Neural crest cell (in vitro differentiated cells): ENCODE results near the gene CSNK1G1. TPM values are rescaled to one million over a fixed set of nuclear protein-coding genes. Genes with fewer than 3 reads are reported as not detected.
"Not testable (repeated sequence)": the region's sequence is repeated elsewhere in the genome, so short reads cannot be mapped to it uniquely, and the experiment has no call there.

Source experiments
- DNase-seq: peaks from one replicate; pipeline ENCODE4 v3.0.0; 2021; ENCODE audit warnings: low read depth, mixed read lengths, low spot score
- H3K27ac Mint-ChIP-seq: one replicate; pipeline ENCODE4 v1.8.0; 2021; ENCODE audit warnings: mild to moderate bottlenecking, mixed read lengths; ENCODE audit not compliant: unreplicated experiment
- H3K27me3 Mint-ChIP-seq: 2 replicates; pipeline ENCODE4 v1.8.0; 2021; ENCODE audit warnings: low read depth, mild to moderate bottlenecking, mixed read lengths
- H3K36me3 Mint-ChIP-seq: 2 replicates; pipeline ENCODE4 v1.8.0; 2021; ENCODE audit warnings: low read depth, mild to moderate bottlenecking, mixed read lengths
- H3K4me1 Mint-ChIP-seq: 2 replicates; pipeline ENCODE4 v1.8.0; 2021; ENCODE audit warnings: mixed read lengths
- H3K4me3 Mint-ChIP-seq: one replicate; pipeline ENCODE4 v1.8.0; 2021; ENCODE audit warnings: mild to moderate bottlenecking, mixed read lengths
- H3K9me3 Mint-ChIP-seq: 2 replicates; pipeline ENCODE4 v1.8.0; 2021; ENCODE audit warnings: mixed read lengths
- total RNA-seq: library from RNA; stranded (reverse); gene quantifications from 2 replicates; pipeline ENCODE4 v1.2.1, GENCODE V29; 2021
- TF ChIP-seq, protein P1 (sequence below): fragments of 200-600 bp; sonication (generic); conservative IDR thresholded peaks from 2 replicates; pipeline ENCODE4 v1.5.0; 2021; ENCODE audit warnings: antibody characterized with exemption, mild to moderate bottlenecking

Gene CSNK1G1
- total RNA-seq, 1 donor from 2014 or later = 15.5 TPM

DNA sequence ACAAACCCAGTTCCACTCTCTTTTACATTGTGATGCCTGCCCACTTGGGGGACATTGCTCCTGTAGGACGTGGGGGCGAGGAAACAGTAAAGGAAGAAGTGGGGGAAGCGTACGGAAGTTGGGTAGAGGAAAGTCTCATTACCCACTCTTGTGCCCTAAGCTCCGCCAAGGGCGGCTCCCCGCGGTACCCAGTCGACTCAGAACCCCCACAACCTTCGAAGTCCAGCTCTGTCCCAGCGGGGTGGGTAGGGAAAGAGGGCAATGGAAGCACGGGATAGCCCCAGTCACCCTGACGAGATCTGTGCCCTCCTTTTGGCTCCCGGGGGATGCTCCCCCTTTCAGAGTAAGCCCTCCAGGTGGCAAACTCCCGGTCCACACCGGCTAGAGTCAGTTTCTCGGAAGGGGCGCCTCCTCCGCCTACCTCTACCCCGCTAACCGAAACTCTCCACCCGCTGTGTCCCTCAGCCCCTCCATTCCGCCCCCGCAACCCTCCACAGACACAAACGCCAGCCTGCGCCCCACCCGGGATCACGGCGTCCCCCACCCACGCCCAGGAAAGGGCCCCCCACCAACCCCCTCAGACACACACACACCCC is 527 bp downstream of the CSNK1G1 start:
- H3K4me1 Mint-ChIP-seq = peaks cover 18% of the 10 kb centered on the region
- peak overlapping the region; percentile 90 for H3K4me3 Mint-ChIP-seq
- no peaks in the 10 kb centered on the region for H3K27me3 Mint-ChIP-seq
- no peaks in the 10 kb centered on the region for H3K9me3 Mint-ChIP-seq
- H3K36me3 Mint-ChIP-seq = no peaks in the 10 kb centered on the region
- peak overlapping the region; percentile 98 for H3K27ac Mint-ChIP-seq
- DNase-seq = peak; percentile 6
- TF ChIP-seq, protein P1, sequence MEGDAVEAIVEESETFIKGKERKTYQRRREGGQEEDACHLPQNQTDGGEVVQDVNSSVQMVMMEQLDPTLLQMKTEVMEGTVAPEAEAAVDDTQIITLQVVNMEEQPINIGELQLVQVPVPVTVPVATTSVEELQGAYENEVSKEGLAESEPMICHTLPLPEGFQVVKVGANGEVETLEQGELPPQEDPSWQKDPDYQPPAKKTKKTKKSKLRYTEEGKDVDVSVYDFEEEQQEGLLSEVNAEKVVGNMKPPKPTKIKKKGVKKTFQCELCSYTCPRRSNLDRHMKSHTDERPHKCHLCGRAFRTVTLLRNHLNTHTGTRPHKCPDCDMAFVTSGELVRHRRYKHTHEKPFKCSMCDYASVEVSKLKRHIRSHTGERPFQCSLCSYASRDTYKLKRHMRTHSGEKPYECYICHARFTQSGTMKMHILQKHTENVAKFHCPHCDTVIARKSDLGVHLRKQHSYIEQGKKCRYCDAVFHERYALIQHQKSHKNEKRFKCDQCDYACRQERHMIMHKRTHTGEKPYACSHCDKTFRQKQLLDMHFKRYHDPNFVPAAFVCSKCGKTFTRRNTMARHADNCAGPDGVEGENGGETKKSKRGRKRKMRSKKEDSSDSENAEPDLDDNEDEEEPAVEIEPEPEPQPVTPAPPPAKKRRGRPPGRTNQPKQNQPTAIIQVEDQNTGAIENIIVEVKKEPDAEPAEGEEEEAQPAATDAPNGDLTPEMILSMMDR = no peak

DNA sequence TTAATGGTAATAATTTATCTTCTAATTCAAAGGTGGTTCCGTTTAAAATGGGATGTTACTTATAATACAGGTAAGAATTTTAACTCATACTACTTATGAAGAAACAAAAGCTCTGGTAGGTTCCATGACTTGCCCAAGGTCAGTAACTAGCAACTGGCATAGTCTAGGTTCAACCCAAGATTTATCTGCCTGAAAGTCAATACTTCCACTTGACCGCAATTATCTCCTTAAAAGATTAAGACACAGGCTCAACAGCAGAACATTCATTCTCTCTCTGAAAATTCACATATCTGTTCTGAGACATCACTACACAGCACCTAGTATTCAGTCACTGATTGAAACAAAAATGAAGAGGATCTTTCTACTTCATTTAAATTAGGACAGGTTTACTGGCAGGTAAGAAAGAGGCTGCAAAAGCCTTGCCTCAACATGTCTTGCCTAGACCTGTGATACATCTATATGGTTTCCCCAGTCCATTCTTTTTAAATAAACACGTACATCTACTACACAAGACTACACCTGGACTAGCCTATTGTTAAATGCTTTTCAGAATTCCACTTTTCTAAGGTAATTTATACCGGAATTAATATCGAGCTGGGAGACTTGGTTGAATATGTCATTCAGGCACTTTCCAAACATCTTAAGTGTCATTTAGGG is 1.2 kb downstream of the CSNK1G1 start:
- no peak for DNase-seq
- Mint-ChIP-seq H3K4me3 (peak overlapping the region; percentile 90), H3K27me3 (no peaks in the 10 kb centered on the region), H3K4me1 (peaks cover 18% of the 10 kb centered on the region), H3K9me3 (no peaks in the 10 kb centered on the region), H3K36me3 (no peaks in the 10 kb centered on the region), H3K27ac (no peak overlapping the region)
- TF ChIP-seq, protein P1 = no peak

DNA sequence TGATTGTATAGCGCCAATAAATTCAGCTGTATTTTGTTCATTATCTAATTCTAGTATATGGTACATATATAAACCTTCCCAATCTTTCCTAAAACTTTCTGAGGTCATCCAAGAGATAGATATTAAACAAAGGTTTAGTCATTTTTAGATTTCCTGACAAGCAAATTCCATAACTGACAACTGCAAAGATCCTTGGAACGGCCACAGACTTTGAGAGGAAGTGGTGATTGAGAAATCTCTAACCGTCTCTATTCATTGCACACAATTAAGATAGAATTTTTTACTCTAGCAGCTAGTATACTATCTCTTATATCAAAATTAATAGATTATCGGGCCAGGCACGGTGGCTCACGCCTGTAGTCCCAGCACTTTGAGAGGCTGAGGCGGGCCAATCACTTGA is 4.7 kb downstream of the CSNK1G1 start:
- Mint-ChIP-seq H3K4me1 (peaks cover 12% of the 10 kb centered on the region), H3K36me3 (peaks cover 3% of the 10 kb centered on the region), H3K9me3 (no peaks in the 10 kb centered on the region), H3K4me3 (no peak overlapping the region), H3K27ac (no peak overlapping the region), H3K27me3 (no peaks in the 10 kb centered on the region)
- TF ChIP-seq, protein P1 = no peak
- DNase-seq = no peak

DNA sequence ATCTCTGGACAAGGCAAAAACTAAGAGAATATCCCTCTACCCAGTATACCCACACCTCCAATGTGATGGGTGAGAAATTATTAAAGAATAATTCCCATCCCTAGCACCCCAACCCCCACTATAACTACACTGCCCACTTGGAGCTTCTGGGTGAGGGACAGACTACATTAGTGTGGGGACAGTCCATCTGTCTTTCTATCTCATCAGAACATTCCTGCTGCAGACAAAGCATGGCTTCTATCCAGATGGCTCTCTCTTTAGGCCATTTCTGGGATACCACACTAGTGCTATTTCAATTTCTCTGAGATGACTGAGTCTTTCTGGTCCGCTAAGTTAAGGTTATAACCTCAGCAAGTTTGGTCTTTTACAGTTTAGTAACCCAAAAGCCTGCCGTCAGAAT is 6.6 kb downstream of the CSNK1G1 start:
- no peak overlapping the region for H3K4me3 Mint-ChIP-seq
- TF ChIP-seq, protein P1 = no peak
- DNase-seq = no peak
- peaks cover 10% of the 10 kb centered on the region for H3K4me1 Mint-ChIP-seq
- H3K27ac Mint-ChIP-seq = no peak overlapping the region
- no peaks in the 10 kb centered on the region for H3K27me3 Mint-ChIP-seq
- H3K36me3 Mint-ChIP-seq = peaks cover 3% of the 10 kb centered on the region
- H3K9me3 Mint-ChIP-seq = no peaks in the 10 kb centered on the region

DNA sequence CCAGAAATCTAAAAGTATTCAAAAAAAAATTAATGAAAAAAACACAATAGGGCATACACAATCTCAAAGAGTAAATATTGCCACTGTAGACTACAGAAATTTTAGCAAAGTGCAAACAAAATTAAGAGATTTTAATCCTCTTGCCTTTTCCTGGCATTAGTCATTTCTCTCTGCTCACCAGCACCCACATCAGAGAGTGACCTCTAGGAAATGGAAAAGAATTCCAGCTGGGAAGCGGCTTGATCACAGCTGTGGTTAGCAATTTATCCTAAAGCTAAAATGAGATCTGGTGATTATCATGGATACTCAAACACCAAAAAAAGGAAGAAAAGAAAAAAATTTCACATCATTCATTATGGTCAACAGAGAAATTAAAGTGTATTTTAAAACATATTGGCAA is 7.5 kb downstream of the CSNK1G1 start:
- no peak for DNase-seq
- peaks cover 10% of the 10 kb centered on the region for H3K4me1 Mint-ChIP-seq
- H3K4me3 Mint-ChIP-seq = no peak overlapping the region

DNA sequence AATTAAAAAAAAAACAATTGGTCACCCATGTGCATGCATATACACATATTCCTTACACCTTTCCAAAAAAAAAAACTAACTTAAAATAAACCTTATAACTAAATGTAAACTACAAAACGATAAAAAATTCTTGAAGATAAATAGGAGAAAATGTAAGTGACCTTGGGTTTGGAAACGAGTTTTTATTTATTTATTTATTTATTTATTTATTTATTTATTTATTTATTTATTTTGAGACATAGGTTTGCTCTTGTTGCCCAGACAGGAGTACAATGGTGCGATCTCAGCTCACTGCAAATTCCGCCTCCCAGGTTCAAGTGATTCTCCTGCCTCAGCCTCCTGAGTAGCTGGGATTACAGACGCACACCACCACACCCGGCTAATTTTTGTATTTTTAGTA is 9.7 kb downstream of the CSNK1G1 start:
- H3K4me1 Mint-ChIP-seq, H3K4me3 Mint-ChIP-seq, DNase-seq, H3K9me3 Mint-ChIP-seq, H3K27ac Mint-ChIP-seq, H3K27me3 Mint-ChIP-seq, H3K36me3 Mint-ChIP-seq: not testable (repeated sequence)

More for the DNA sequence above, 7.5 kb downstream of the CSNK1G1 start:
- no peaks in the 10 kb centered on the region for H3K9me3 Mint-ChIP-seq
- H3K36me3 Mint-ChIP-seq = peaks cover 3% of the 10 kb centered on the region
- H3K27ac Mint-ChIP-seq = no peak overlapping the region
- TF ChIP-seq, protein P1 = no peak
- H3K27me3 Mint-ChIP-seq = no peaks in the 10 kb centered on the region
